GM12891 (cell line): ENCODE results near the gene FNTB.

Source experiments
- POLR2A ChIP-seq: IDR thresholded peaks from 2 replicates; pipeline ENCODE4 v1.6.1; 2011; ENCODE audit warnings: low read depth, low read length, control low read depth
- POLR2AphosphoS5 ChIP-seq: IDR thresholded peaks from 2 replicates; pipeline ENCODE4 v1.6.1; 2011; ENCODE audit warnings: low read depth, low read length, control low read depth
- TAF1 ChIP-seq: IDR thresholded peaks from 2 replicates; pipeline ENCODE4 v1.6.1; 2011; ENCODE audit warnings: low read depth, low read length, control low read depth

GRCh38 chr14:64950889-64951288 is 35.8 kb upstream of the FNTB start:
- no peak for TF ChIP-seq POLR2A
- TF ChIP-seq POLR2AphosphoS5 = no peak
- TF ChIP-seq TAF1 = no peak
